GM19099 (cell line): Measurements from ENCODE around the gene ARHGAP8.

Experiments used
- POLR2A ChIP-seq: IDR thresholded peaks from 3 replicates; pipeline ENCODE4 v1.6.1; 2011; ENCODE audit warnings: low read depth; ENCODE audit not compliant: insufficient read length; ENCODE audit errors: extremely low read depth

ARHGAP8 gene

GRCh38 chr22:44837481-44837880, 85.1 kb downstream of the ARHGAP8 start:
- no peak for TF ChIP-seq POLR2A

GRCh38 chr22:44838316-44839016, 86.1 kb downstream of the ARHGAP8 start:
- no peak for TF ChIP-seq POLR2A

- TF ChIP-seq POLR2A = no peak
These were observed 86.7 kb downstream of the ARHGAP8 start for GRCh38 chr22:44839061-44839460.

- TF ChIP-seq POLR2A = no peak
These were observed 87.3 kb downstream of the ARHGAP8 start for GRCh38 chr22:44839721-44840120.

GRCh38 chr22:44840611-44841322, 88.4 kb downstream of the ARHGAP8 start:
- no peak for TF ChIP-seq POLR2A

GRCh38 chr22:44842417-44842816, 90.0 kb downstream of the ARHGAP8 start:
- TF ChIP-seq POLR2A = no peak

GRCh38 chr22:44845191-44845590, 92.8 kb downstream of the ARHGAP8 start:
- no peak for TF ChIP-seq POLR2A

GRCh38 chr22:44845796-44846720, 93.7 kb downstream of the ARHGAP8 start:
- TF ChIP-seq POLR2A = no peak

GRCh38 chr22:44846726-44847275, 94.4 kb downstream of the ARHGAP8 start:
- TF ChIP-seq POLR2A = no peak

- TF ChIP-seq POLR2A = no peak
These were observed 95.0 kb downstream of the ARHGAP8 start for GRCh38 chr22:44847380-44847779.

GRCh38 chr22:44847892-44848291, 95.5 kb downstream of the ARHGAP8 start:
- no peak for TF ChIP-seq POLR2A

- no peak for TF ChIP-seq POLR2A
These were observed 95.9 kb downstream of the ARHGAP8 start for GRCh38 chr22:44848296-44848741.

GRCh38 chr22:44848791-44849420, 96.5 kb downstream of the ARHGAP8 start:
- no peak for TF ChIP-seq POLR2A

GRCh38 chr22:44850946-44851345, 98.6 kb downstream of the ARHGAP8 start:
- TF ChIP-seq POLR2A = no peak
